ENCODE measurements around the gene OR51V1. TPM values are rescaled to one million over a fixed set of nuclear protein-coding genes. Genes with fewer than 3 reads are reported as not detected.

Gene OR51V1
- total RNA-seq, 1 donor from 2014 or later: not detected

DNA sequence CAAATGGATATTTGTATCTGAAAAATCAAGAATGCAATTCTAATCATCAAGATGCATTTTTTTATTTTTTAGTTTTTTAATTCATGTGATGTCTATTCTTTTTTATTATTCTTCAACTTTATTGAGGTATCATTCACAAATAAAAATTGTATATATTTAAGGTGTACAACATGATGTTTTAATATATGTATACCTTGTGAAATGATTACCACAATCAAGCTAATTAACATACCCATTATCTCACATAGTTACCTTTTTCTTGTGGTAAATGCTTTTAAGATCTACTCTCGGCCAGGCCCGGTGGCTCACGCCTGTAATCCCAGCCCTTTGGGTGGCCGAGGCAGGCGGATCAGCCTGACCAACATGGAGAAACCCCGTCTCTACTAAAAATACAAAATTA, 22.7 kb upstream of the OR51V1 start:
- no peaks in the 10 kb centered on the region for H3K4me1 ChIP-seq
- no peak overlapping the region for H3K4me3 ChIP-seq
- no peaks in the 10 kb centered on the region for H3K9me3 ChIP-seq
- TF ChIP-seq POLR2AphosphoS5 (IDR thresholded peaks at IDR 0.05; ENCODE audit: insufficient read depth in 1 of 2, low read depth in 1 of 2) (no peak), POLR2A (IDR thresholded peaks at IDR 0.05) (no peak)
- TF ChIP-seq, protein P1, sequence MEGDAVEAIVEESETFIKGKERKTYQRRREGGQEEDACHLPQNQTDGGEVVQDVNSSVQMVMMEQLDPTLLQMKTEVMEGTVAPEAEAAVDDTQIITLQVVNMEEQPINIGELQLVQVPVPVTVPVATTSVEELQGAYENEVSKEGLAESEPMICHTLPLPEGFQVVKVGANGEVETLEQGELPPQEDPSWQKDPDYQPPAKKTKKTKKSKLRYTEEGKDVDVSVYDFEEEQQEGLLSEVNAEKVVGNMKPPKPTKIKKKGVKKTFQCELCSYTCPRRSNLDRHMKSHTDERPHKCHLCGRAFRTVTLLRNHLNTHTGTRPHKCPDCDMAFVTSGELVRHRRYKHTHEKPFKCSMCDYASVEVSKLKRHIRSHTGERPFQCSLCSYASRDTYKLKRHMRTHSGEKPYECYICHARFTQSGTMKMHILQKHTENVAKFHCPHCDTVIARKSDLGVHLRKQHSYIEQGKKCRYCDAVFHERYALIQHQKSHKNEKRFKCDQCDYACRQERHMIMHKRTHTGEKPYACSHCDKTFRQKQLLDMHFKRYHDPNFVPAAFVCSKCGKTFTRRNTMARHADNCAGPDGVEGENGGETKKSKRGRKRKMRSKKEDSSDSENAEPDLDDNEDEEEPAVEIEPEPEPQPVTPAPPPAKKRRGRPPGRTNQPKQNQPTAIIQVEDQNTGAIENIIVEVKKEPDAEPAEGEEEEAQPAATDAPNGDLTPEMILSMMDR (IDR thresholded peaks at IDR 0.05): no peak
- no peaks in the 10 kb centered on the region for H3K27me3 ChIP-seq
- intact Hi-C loops (cut with DNase I): no loop called here
- no peaks in the 10 kb centered on the region for H3K36me3 ChIP-seq
- H3K27ac ChIP-seq: no peak overlapping the region
- DNase-seq (ENCODE audit: extremely low spot score in 2 of 2): no peak

DNA sequence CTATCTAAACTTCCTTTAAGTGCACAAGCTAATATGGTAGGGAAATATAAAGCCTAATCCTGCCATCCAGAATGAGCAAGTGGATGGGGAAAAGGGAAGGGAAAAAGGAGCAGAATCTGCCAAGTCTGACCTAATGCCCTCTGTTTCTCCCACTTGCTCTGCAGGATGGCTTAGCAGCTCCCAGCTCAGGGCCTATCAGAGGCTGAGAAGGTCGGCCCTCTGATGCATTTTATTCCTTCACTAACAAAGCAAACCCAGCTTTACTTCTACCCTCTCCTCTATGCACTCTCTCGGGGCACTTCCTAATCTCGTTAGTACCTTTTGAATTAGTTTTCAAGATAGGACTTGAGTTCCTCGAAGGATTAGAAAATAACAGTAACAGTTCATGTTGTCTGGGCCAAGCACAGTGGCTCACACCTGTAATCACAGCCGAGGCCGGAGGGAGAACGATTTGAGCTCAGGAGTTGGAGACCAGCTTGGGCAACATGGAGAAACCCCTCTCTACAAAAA, 9.9 kb upstream of the OR51V1 start:
- DNase-seq (ENCODE audit: extremely low spot score in 2 of 2): no peak
- Histone ChIP-seq H3K27me3 (no peaks in the 10 kb centered on the region), H3K27ac (no peak overlapping the region), H3K4me1 (no peaks in the 10 kb centered on the region), H3K4me3 (no peak overlapping the region), H3K9me3 (no peaks in the 10 kb centered on the region), H3K36me3 (no peaks in the 10 kb centered on the region)
- TF ChIP-seq POLR2AphosphoS5 (IDR thresholded peaks at IDR 0.05; ENCODE audit: insufficient read depth in 1 of 2, low read depth in 1 of 2): no peak
- TF ChIP-seq, protein P1 (IDR thresholded peaks at IDR 0.05): no peak
- TF ChIP-seq POLR2A (IDR thresholded peaks at IDR 0.05): no peak
- intact Hi-C loops (cut with DNase I): no loop called here

DNA sequence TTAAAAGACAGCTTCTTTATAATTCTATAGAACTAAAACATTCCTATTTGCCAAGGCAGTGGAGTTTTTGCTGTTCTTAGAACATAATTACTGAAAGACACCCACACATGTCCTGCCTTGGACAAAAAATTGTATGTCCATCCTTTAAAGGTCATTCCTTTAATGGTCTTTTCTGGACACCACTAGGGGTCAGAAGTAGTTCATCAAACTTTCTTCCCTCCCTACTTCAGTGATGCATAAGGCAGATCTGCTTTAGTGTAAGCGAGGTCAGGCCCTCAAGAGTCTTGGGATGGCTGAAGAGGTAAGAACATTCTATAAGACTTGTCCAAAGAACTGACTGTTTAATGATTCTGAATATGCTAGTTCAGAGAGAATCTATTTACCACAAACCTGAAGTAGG, 4.3 kb upstream of the OR51V1 start:
- Histone ChIP-seq H3K27ac (no peak overlapping the region), H3K27me3 (no peaks in the 10 kb centered on the region), H3K4me1 (no peaks in the 10 kb centered on the region), H3K36me3 (no peaks in the 10 kb centered on the region), H3K9me3 (no peaks in the 10 kb centered on the region), H3K4me3 (no peak overlapping the region)
- TF ChIP-seq POLR2A (IDR thresholded peaks at IDR 0.05): no peak
- TF ChIP-seq POLR2AphosphoS5 (IDR thresholded peaks at IDR 0.05; ENCODE audit: insufficient read depth in 1 of 2, low read depth in 1 of 2): no peak
- TF ChIP-seq, protein P1 (IDR thresholded peaks at IDR 0.05): no peak
- intact Hi-C loops (cut with DNase I): no loop called here
- DNase-seq (ENCODE audit: extremely low spot score in 2 of 2): no peak

DNA sequence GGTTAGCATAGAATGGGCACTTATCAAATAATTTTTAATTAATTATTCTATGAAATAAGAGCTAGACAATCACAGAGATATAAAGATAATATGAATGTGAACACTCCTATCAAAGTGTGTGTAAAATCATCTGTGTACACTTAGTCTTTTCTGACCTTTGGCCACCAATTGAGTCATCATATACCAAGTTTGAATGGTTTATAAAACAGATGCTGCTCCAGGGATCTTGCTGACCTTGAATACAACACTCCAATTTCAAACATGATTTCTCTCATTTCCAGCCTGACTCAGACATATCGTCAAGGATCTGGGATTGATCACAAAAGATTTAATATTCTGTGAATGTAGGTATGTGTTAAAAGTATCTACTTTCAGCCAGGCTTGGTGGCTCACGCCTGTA, 2.9 kb upstream of the OR51V1 start:
- no peak overlapping the region for H3K27ac ChIP-seq
- no peak overlapping the region for H3K4me3 ChIP-seq
- no peaks in the 10 kb centered on the region for H3K9me3 ChIP-seq
- TF ChIP-seq POLR2A (IDR thresholded peaks at IDR 0.05) (no peak), POLR2AphosphoS5 (IDR thresholded peaks at IDR 0.05; ENCODE audit: insufficient read depth in 1 of 2, low read depth in 1 of 2) (no peak)
- TF ChIP-seq, protein P1 (IDR thresholded peaks at IDR 0.05): no peak
- intact Hi-C loops (cut with DNase I): no loop called here
- no peaks in the 10 kb centered on the region for H3K4me1 ChIP-seq
- H3K36me3 ChIP-seq: no peaks in the 10 kb centered on the region
- H3K27me3 ChIP-seq: no peaks in the 10 kb centered on the region
- DNase-seq (ENCODE audit: extremely low spot score in 2 of 2): no peak

DNA sequence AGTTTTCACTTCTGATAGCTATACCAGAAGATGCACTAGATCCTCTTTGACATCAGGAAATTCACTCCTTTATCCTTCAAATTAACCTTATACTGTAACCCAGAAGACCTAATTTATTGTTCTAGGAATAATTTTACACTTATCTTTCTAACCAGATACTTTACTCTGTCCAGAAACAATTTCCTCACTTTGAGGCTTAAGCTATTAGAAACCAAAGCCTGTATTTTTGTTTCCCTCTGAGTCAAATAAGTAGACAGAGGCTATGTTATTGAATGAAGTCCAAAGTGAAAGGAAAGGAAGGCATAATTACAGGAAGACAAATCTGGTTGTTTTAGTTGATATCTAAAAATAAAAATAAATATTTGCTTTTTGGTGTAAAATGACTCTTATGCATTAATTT, 2.2 kb downstream of the OR51V1 start:
- H3K27ac ChIP-seq: no peak overlapping the region
- TF ChIP-seq, protein P1 (IDR thresholded peaks at IDR 0.05): no peak
- TF ChIP-seq POLR2A (IDR thresholded peaks at IDR 0.05) (no peak), POLR2AphosphoS5 (IDR thresholded peaks at IDR 0.05; ENCODE audit: insufficient read depth in 1 of 2, low read depth in 1 of 2) (no peak)
- H3K9me3 ChIP-seq: no peaks in the 10 kb centered on the region
- no peaks in the 10 kb centered on the region for H3K36me3 ChIP-seq
- no peak for DNase-seq (ENCODE audit: extremely low spot score in 2 of 2)
- intact Hi-C loops (cut with DNase I): no loop called here
- no peak overlapping the region for H3K4me3 ChIP-seq
- no peaks in the 10 kb centered on the region for H3K4me1 ChIP-seq
- H3K27me3 ChIP-seq: no peaks in the 10 kb centered on the region
